H9 (cell line): Measurements from ENCODE around the gene ATG9B. TPM values are rescaled to one million over a fixed set of nuclear protein-coding genes. Genes with fewer than 3 reads are reported as not detected.

Source experiments
- DNase-seq: peaks from one replicate; pipeline ENCODE4 v3.0.0-alpha.2; 2017
- H2AFZ ChIP-seq: one replicate; pipeline ENCODE4 v1.6.1; 2013; ENCODE audit warnings: mild to moderate bottlenecking, low read length, control low read depth, moderate library complexity
- H2AK5ac ChIP-seq: 2 replicates; pipeline ENCODE4 v1.6.1; 2013; ENCODE audit warnings: low read length, control low read depth, mixed read lengths; ENCODE audit not compliant: insufficient read length
- H2BK120ac ChIP-seq: one replicate; pipeline ENCODE4 v1.6.1; 2013; ENCODE audit warnings: low read depth, mild to moderate bottlenecking, low read length, control low read depth, inconsistent platforms; ENCODE audit not compliant: poor library complexity, severe bottlenecking
- H2BK12ac ChIP-seq: 2 replicates; pipeline ENCODE4 v1.6.1; 2013; ENCODE audit warnings: low read length, control low read depth, mixed read lengths, low read depth; ENCODE audit not compliant: insufficient read length
- H2BK15ac ChIP-seq: 2 replicates; pipeline ENCODE4 v1.6.1; 2013; ENCODE audit warnings: low read depth, low read length, control low read depth
- H2BK20ac ChIP-seq: one replicate; pipeline ENCODE4 v1.6.1; 2013; ENCODE audit warnings: low read depth, mild to moderate bottlenecking, low read length, control low read depth, inconsistent platforms; ENCODE audit not compliant: poor library complexity, severe bottlenecking
- H2BK5ac ChIP-seq: 2 replicates; pipeline ENCODE4 v1.6.1; 2013; ENCODE audit warnings: low read length, control low read depth, mixed read lengths; ENCODE audit not compliant: insufficient read length
- H3K14ac ChIP-seq: 2 replicates; pipeline ENCODE4 v1.6.1; 2013; ENCODE audit warnings: low read length, control low read depth; ENCODE audit not compliant: insufficient read depth
- H3K18ac ChIP-seq: 2 replicates; pipeline ENCODE4 v1.6.1; 2013; ENCODE audit warnings: low read depth, mild to moderate bottlenecking, mixed read lengths, low read length, control low read depth; ENCODE audit not compliant: insufficient read length
- H3K23ac ChIP-seq: 2 replicates; pipeline ENCODE4 v1.6.1; 2013; ENCODE audit warnings: low read length, control low read depth, mixed read lengths, low read depth; ENCODE audit not compliant: insufficient read length
- H3K23me2 ChIP-seq: 2 replicates; pipeline ENCODE4 v1.6.1; 2013; ENCODE audit warnings: low read depth, mild to moderate bottlenecking, mixed read lengths, low read length, control low read depth; ENCODE audit not compliant: insufficient read length, poor library complexity, severe bottlenecking
- H3K27ac ChIP-seq: 2 replicates; pipeline ENCODE4 v1.5.1; 2013; ENCODE audit warnings: low read length, control low read depth, mixed read lengths, low read depth; ENCODE audit not compliant: insufficient read length
- H3K27me3 ChIP-seq: 2 replicates; pipeline ENCODE4 v1.6.1; 2013; ENCODE audit warnings: low read length, control low read depth, inconsistent platforms; ENCODE audit not compliant: insufficient read depth
- H3K4ac ChIP-seq: 2 replicates; pipeline ENCODE4 v1.6.1; 2013; ENCODE audit warnings: low read depth, mild to moderate bottlenecking, control low read depth, inconsistent platforms, low read length, moderate library complexity
- H3K4me1 ChIP-seq: 2 replicates; pipeline ENCODE4 v1.6.1; 2013; ENCODE audit warnings: low read length, control low read depth, inconsistent platforms; ENCODE audit not compliant: insufficient read depth
- H3K4me2 ChIP-seq: 2 replicates; pipeline ENCODE4 v1.6.1; 2013; ENCODE audit warnings: low read length, control low read depth, mixed read lengths; ENCODE audit not compliant: insufficient read length, insufficient read depth
- H3K56ac ChIP-seq: 2 replicates; pipeline ENCODE4 v1.6.1; 2013; ENCODE audit warnings: low read depth, mild to moderate bottlenecking, mixed read lengths, low read length, control low read depth; ENCODE audit not compliant: insufficient read length
- H3K79me1 ChIP-seq: 2 replicates; pipeline ENCODE4 v1.6.1; 2013; ENCODE audit warnings: low read depth, mild to moderate bottlenecking, moderate library complexity, low read length, control low read depth, inconsistent platforms; ENCODE audit not compliant: insufficient read depth, poor library complexity, severe bottlenecking
- H3K79me2 ChIP-seq: 2 replicates; pipeline ENCODE4 v1.6.1; 2013; ENCODE audit warnings: low read length, control low read depth, inconsistent platforms; ENCODE audit not compliant: insufficient read depth
- H3K9ac ChIP-seq: 2 replicates; pipeline ENCODE4 v1.6.1; 2013; ENCODE audit warnings: low read length, control low read depth, mixed read lengths; ENCODE audit not compliant: insufficient read length; ENCODE audit errors: extremely low read depth
- H3K9me3 ChIP-seq: one replicate; pipeline ENCODE4 v1.6.1; 2013; ENCODE audit warnings: low read depth, low read length, inconsistent platforms; ENCODE audit not compliant: control insufficient read depth
- H3T11ph ChIP-seq: one replicate; pipeline ENCODE4 v1.6.1; 2013; ENCODE audit warnings: mild to moderate bottlenecking, low read length, control low read depth, inconsistent platforms
- H4K20me1 ChIP-seq: one replicate; pipeline ENCODE4 v1.6.1; 2013; ENCODE audit not compliant: control insufficient read depth, insufficient read length, insufficient read depth
- H4K5ac ChIP-seq: 2 replicates; pipeline ENCODE4 v1.6.1; 2013; ENCODE audit warnings: low read depth, mild to moderate bottlenecking, mixed read lengths, low read length, control low read depth; ENCODE audit not compliant: insufficient read length
- H4K8ac ChIP-seq: replicated peaks from 2 replicates; pipeline ENCODE4 v1.6.1; 2013; ENCODE audit warnings: low read length, control low read depth, mixed read lengths, low read depth; ENCODE audit not compliant: insufficient read length
- H4K91ac ChIP-seq: 2 replicates; pipeline ENCODE4 v1.6.1; 2013; ENCODE audit warnings: low read depth, mild to moderate bottlenecking, moderate library complexity, mixed read lengths, low read length, control low read depth; ENCODE audit not compliant: insufficient read length
- H3K27ac Mint-ChIP-seq, 3 experiments: 2 replicates in 2 of 3; 3 replicates in 1 of 3; pipeline ENCODE4 v1.8.0; 2020 to 2021; ENCODE audit warnings: mixed read lengths in 3 of 3, mild to moderate bottlenecking in 1 of 3, moderate library complexity in 1 of 3
- H3K27me3 Mint-ChIP-seq: 2 replicates; pipeline ENCODE4 v1.8.0; 2021; ENCODE audit warnings: low read depth, mild to moderate bottlenecking, moderate library complexity, mixed read lengths
- H3K36me3 Mint-ChIP-seq, 3 experiments: 2 replicates in 2 of 3; 3 replicates in 1 of 3; pipeline ENCODE4 v1.8.0; 2020 to 2021; ENCODE audit warnings: low read depth in 3 of 3, mixed read lengths in 3 of 3; ENCODE audit not compliant: insufficient read depth in 1 of 3
- H3K4me1 Mint-ChIP-seq, 2 experiments: 2 replicates each; pipeline ENCODE4 v1.8.0; 2020; ENCODE audit warnings: mixed read lengths in 2 of 2
- H3K4me3 Mint-ChIP-seq, 2 experiments: 2 replicates in 1 of 2; 3 replicates in 1 of 2; pipeline ENCODE4 v1.8.0; 2020 to 2021; ENCODE audit warnings: mild to moderate bottlenecking in 2 of 2, mixed read lengths in 2 of 2, moderate library complexity in 1 of 2
- H3K9me3 Mint-ChIP-seq, 2 experiments: 2 replicates in 1 of 2; 3 replicates in 1 of 2; pipeline ENCODE4 v1.8.0; 2020; ENCODE audit warnings: mild to moderate bottlenecking in 2 of 2, mixed read lengths in 2 of 2, moderate library complexity in 1 of 2
- WGBS: extraction: QIAGEN DNeasy Blood & Tissue Kit; methylation state at CpG from one replicate; pipeline ENCODE4 v1.1.7; 2013; ENCODE audit warnings: missing lambda C conversion rate, low lambda C conversion rate, mixed read lengths; ENCODE audit not compliant: insufficient read length; ENCODE audit errors: extremely low coverage; 5-methylcytosine and 5-hydroxymethylcytosine counted together
- total RNA-seq: library from RNA; stranded (reverse); gene quantifications from 2 replicates; pipeline ENCODE4 v1.2.1, GENCODE V29; 2021
- TF ChIP-seq, protein P1 (sequence below): fragments of 200-600 bp; sonication (generic); conservative IDR thresholded peaks from 3 replicates; pipeline ENCODE4 v1.8.0; 2021; ENCODE audit warnings: antibody characterized with exemption, mild to moderate bottlenecking

ATG9B gene
- total RNA-seq, 1 experiment from 2014 or later, result 1.5 TPM

DNA sequence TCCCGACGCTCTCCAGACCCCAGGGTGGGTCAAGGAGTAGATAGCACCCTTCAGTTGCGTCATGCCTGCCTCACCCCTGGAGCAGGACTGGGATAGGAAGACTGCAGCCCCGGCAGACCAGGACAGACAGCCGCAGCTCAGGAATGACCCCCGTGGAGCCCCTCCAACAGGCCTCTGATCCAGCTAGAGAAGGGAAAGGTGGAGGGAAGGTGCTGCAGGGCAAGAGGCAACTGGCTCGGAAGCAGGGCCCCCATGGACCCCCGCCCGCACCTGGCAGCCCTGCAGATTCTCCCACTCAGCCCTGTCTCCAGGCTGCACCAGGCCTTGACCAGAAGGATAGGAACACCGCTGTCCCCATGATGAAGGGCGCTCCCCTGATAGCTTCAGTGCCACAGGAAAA is 53.9 kb downstream of the ATG9B start:
- Histone ChIP-seq H3K4me2 (no peak overlapping the region), H4K20me1 (no peaks in the 10 kb centered on the region), H3K27me3 (no peaks in the 10 kb centered on the region), H3K4me1 (peaks cover 2% of the 10 kb centered on the region; the same call in 1 of the 2 replicates), H2BK15ac (no peak overlapping the region), H2BK5ac (no peak overlapping the region), H3K27ac (no peak overlapping the region), H2AK5ac (no peak overlapping the region), H3T11ph (no peak overlapping the region), H3K79me1 (no peaks in the 10 kb centered on the region), H2BK12ac (no peak overlapping the region), H2AFZ (no peak overlapping the region), H3K9me3 (no peaks in the 10 kb centered on the region), H3K23me2 (peaks cover 3% of the 10 kb centered on the region), H3K14ac (no peak overlapping the region; the same call in 1 of the 2 replicates), H3K79me2 (no peaks in the 10 kb centered on the region), H3K4ac (no peak overlapping the region), H3K18ac (no peak overlapping the region), H3K56ac (no peak overlapping the region), H2BK120ac (no peak overlapping the region), H3K23ac (no peak overlapping the region), H2BK20ac (no peak overlapping the region), H4K91ac (no peak overlapping the region), H4K5ac (no peak overlapping the region), H3K9ac (no peak overlapping the region), H4K8ac (no peak overlapping the region)
- Mint-ChIP-seq H3K4me1 (peaks cover 30 to 52% of the 10 kb centered on the region in 2 experiments), H3K36me3 (peaks cover 0 to 3% (median 0%) of the 10 kb centered on the region in 3 experiments; a peak in 3 of 7 replicates), H3K4me3 (no peak overlapping the region; a peak in 1 of 5 replicates), H3K9me3 (no peaks in the 10 kb centered on the region), H3K27ac (no peak overlapping the region), H3K27me3 (peaks cover 38% of the 10 kb centered on the region)
- TF ChIP-seq, protein P1, sequence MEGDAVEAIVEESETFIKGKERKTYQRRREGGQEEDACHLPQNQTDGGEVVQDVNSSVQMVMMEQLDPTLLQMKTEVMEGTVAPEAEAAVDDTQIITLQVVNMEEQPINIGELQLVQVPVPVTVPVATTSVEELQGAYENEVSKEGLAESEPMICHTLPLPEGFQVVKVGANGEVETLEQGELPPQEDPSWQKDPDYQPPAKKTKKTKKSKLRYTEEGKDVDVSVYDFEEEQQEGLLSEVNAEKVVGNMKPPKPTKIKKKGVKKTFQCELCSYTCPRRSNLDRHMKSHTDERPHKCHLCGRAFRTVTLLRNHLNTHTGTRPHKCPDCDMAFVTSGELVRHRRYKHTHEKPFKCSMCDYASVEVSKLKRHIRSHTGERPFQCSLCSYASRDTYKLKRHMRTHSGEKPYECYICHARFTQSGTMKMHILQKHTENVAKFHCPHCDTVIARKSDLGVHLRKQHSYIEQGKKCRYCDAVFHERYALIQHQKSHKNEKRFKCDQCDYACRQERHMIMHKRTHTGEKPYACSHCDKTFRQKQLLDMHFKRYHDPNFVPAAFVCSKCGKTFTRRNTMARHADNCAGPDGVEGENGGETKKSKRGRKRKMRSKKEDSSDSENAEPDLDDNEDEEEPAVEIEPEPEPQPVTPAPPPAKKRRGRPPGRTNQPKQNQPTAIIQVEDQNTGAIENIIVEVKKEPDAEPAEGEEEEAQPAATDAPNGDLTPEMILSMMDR, result no peak
- no peak for DNase-seq
- WGBS, result no CpG with 5 or more reads among the region's 11 CpGs
